ENCODE results near the gene NEK9.

The NEK9 gene

DNA sequence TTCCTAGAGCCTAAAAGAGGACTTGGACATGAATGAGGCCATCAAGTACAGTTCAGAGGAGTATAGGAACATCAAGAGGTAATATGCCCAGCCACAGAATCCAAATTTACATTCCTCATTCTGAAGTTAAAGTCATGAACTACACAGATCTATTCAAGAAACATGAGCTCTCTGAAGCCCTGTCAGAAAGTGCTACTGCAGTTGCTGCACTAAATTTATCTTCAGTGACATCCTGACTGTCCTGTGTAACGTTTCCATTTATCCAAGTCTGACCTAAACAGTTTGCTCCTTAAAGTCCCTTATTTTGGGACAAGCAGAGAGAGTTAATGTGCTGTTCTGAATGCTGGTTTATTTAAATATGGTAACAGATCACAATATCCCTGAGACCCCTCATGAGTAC lies 28.2 kb downstream of the NEK9 start:
- Histone ChIP-seq H3K4me2 (ENCODE audit: low read length) (no peak overlapping the region), H3K36me3 (ENCODE audit: control insufficient read depth in 1 of 2, insufficient read depth in 2 of 2, low read length in 2 of 2) (peaks cover 21 to 26% of the 10 kb centered on the region in 2 experiments), H2AK5ac (ENCODE audit: low read length) (no peak overlapping the region), H3K79me2 (ENCODE audit: control insufficient read depth, insufficient read depth, low read length, poor library complexity) (no peaks in the 10 kb centered on the region), H3K9me3 (ENCODE audit: insufficient read depth, low read depth, low read length) (no peaks in the 10 kb centered on the region), H3K27ac (ENCODE audit: low read depth, low read length) (no peak overlapping the region), H2BK120ac (ENCODE audit: insufficient read depth, low read length, poor library complexity) (no peak overlapping the region), H3K79me1 (ENCODE audit: low read length) (no peaks in the 10 kb centered on the region), H3K23ac (ENCODE audit: low read length) (no peak overlapping the region), H2BK12ac (ENCODE audit: low read length) (no peak overlapping the region), H3K14ac (ENCODE audit: low read length) (no peak overlapping the region), H3K27me3 (ENCODE audit: insufficient read depth, low read length) (no peaks in the 10 kb centered on the region), H4K91ac (ENCODE audit: low read depth, low read length) (no peak overlapping the region), H2AFZ (ENCODE audit: insufficient read depth, low read length, poor library complexity) (no peak overlapping the region), H3K9ac (ENCODE audit: low read length) (no peak overlapping the region), H4K8ac (ENCODE audit: low read depth, low read length) (no peak overlapping the region), H3K4me1 (ENCODE audit: control insufficient read depth in 1 of 2, insufficient read depth in 2 of 2, low read length in 2 of 2) (no peaks in the 10 kb centered on the region), H3K4me3 (ENCODE audit: low read depth, low read length) (no peak overlapping the region), H2BK5ac (ENCODE audit: low read depth, low read length, poor library complexity) (no peak overlapping the region), H4K12ac (ENCODE audit: low read depth, low read length) (no peak overlapping the region), H3K18ac (ENCODE audit: low read length) (no peak overlapping the region), H3K4ac (ENCODE audit: low read depth, low read length) (no peak overlapping the region)
- DNase-seq, result no peak
- no CpG with 5 or more reads among the region's 1 CpG for WGBS (ENCODE audit: extremely low coverage, insufficient coverage, insufficient read length)

DNA sequence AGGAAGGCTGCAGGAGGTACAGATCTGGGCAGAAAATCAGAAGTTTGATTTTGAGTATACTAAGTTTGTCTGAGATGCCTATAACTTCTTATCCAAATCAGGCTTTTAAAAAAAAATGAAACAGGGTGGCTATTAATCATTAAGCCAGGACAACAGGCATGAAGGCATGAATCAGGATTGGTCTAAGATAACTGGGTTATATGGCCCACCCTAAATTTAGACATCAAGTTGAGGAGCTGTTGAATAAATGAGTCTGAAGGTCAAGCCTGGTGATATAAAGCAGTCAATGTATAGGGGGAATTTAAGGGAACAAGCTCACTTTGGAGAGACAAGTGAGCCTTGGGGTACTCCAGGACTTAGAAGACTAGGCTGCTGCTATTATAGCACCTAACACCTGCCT lies 28.6 kb downstream of the NEK9 start:
- no peak overlapping the region for H3K27ac ChIP-seq (ENCODE audit: low read depth, low read length)
- no peaks in the 10 kb centered on the region for H3K27me3 ChIP-seq (ENCODE audit: insufficient read depth, low read length)
- no peak for DNase-seq
- H2BK5ac ChIP-seq (ENCODE audit: low read depth, low read length, poor library complexity), result no peak overlapping the region
- H3K36me3 ChIP-seq (ENCODE audit: control insufficient read depth in 1 of 2, insufficient read depth in 2 of 2, low read length in 2 of 2), result peaks cover 21 to 24% of the 10 kb centered on the region in 2 experiments
- no peak overlapping the region for H4K8ac ChIP-seq (ENCODE audit: low read depth, low read length)
- H3K23ac ChIP-seq (ENCODE audit: low read length), result no peak overlapping the region
- no peaks in the 10 kb centered on the region for H3K79me2 ChIP-seq (ENCODE audit: control insufficient read depth, insufficient read depth, low read length, poor library complexity)
- no peaks in the 10 kb centered on the region for H3K79me1 ChIP-seq (ENCODE audit: low read length)
- no peak overlapping the region for H3K4ac ChIP-seq (ENCODE audit: low read depth, low read length)
- no peak overlapping the region for H3K9ac ChIP-seq (ENCODE audit: low read length)
- H2AFZ ChIP-seq (ENCODE audit: insufficient read depth, low read length, poor library complexity), result no peak overlapping the region
- no peak overlapping the region for H3K4me2 ChIP-seq (ENCODE audit: low read length)
- H3K4me3 ChIP-seq (ENCODE audit: low read depth, low read length), result no peak overlapping the region
- H4K12ac ChIP-seq (ENCODE audit: low read depth, low read length), result no peak overlapping the region
- H3K9me3 ChIP-seq (ENCODE audit: insufficient read depth, low read depth, low read length), result no peaks in the 10 kb centered on the region
- H2BK12ac ChIP-seq (ENCODE audit: low read length), result no peak overlapping the region
- no peak overlapping the region for H3K14ac ChIP-seq (ENCODE audit: low read length)
- no peak overlapping the region for H4K91ac ChIP-seq (ENCODE audit: low read depth, low read length)
- H2BK120ac ChIP-seq (ENCODE audit: insufficient read depth, low read length, poor library complexity), result no peak overlapping the region
- no peak overlapping the region for H3K18ac ChIP-seq (ENCODE audit: low read length)
- H3K4me1 ChIP-seq (ENCODE audit: control insufficient read depth in 1 of 2, insufficient read depth in 2 of 2, low read length in 2 of 2), result no peaks in the 10 kb centered on the region
- no peak overlapping the region for H2AK5ac ChIP-seq (ENCODE audit: low read length)

DNA sequence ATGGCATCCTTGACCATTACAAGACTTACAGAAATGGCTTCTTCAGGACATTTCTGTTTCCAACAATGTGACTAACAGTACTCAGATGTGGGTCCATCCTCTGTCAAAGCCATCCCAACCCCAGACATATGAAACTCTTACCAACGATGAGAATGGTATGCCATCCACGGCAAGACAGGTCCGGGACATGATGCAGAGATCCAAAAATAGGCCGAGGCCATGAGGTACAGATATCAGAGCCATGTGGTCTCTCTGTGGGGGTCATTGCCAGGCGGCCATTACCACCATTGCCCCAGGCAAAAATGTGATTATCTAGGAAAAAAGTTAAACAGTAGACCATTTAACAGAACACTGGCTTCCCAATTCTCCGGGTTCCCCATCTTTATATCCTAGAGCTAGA lies 29.9 kb downstream of the NEK9 start:
- Histone ChIP-seq H3K4me1 (ENCODE audit: control insufficient read depth in 1 of 2, insufficient read depth in 2 of 2, low read length in 2 of 2) (no peaks in the 10 kb centered on the region), H4K8ac (ENCODE audit: low read depth, low read length) (no peak overlapping the region)

DNA sequence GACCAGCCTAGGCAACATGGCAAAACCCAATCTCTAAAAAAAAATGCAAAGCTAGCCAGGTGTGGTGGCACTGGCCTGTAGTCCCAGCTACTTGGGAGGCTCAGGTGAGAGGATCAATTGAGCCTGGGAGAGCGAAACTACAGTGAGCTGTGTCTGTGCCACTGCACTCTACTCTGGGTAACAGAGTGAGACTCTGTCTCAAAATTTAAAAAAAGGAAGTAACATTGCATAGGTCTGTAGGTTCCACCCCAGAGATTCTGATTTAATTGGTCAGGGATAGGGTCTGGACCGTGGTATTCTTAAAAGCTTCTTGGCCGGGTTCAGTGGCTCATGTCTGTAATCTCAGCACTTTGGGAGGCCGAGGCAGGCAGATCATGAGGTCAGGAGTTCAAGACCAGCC lies 31.2 kb downstream of the NEK9 start:
- Histone ChIP-seq H3K79me2 (ENCODE audit: control insufficient read depth, insufficient read depth, low read length, poor library complexity) (no peaks in the 10 kb centered on the region), H3K4ac (ENCODE audit: low read depth, low read length) (no peak overlapping the region), H3K27ac (ENCODE audit: low read depth, low read length) (no peak overlapping the region), H2AK5ac (ENCODE audit: low read length) (no peak overlapping the region), H4K12ac (ENCODE audit: low read depth, low read length) (no peak overlapping the region), H3K4me3 (ENCODE audit: low read depth, low read length) (no peak overlapping the region), H3K9me3 (ENCODE audit: insufficient read depth, low read depth, low read length) (no peaks in the 10 kb centered on the region), H3K27me3 (ENCODE audit: insufficient read depth, low read length) (no peaks in the 10 kb centered on the region), H4K91ac (ENCODE audit: low read depth, low read length) (no peak overlapping the region), H3K9ac (ENCODE audit: low read length) (no peak overlapping the region), H3K18ac (ENCODE audit: low read length) (no peak overlapping the region), H3K4me2 (ENCODE audit: low read length) (no peak overlapping the region), H3K79me1 (ENCODE audit: low read length) (no peaks in the 10 kb centered on the region), H4K8ac (ENCODE audit: low read depth, low read length) (no peak overlapping the region), H2BK5ac (ENCODE audit: low read depth, low read length, poor library complexity) (no peak overlapping the region), H3K23ac (ENCODE audit: low read length) (no peak overlapping the region), H3K36me3 (ENCODE audit: control insufficient read depth in 1 of 2, insufficient read depth in 2 of 2, low read length in 2 of 2) (peaks cover 18 to 23% of the 10 kb centered on the region in 2 experiments), H3K4me1 (ENCODE audit: control insufficient read depth in 1 of 2, insufficient read depth in 2 of 2, low read length in 2 of 2) (no peaks in the 10 kb centered on the region), H2BK12ac (ENCODE audit: low read length) (no peak overlapping the region), H2BK120ac (ENCODE audit: insufficient read depth, low read length, poor library complexity) (no peak overlapping the region), H3K14ac (ENCODE audit: low read length) (no peak overlapping the region), H2AFZ (ENCODE audit: insufficient read depth, low read length, poor library complexity) (no peak overlapping the region)
- no CpG with 5 or more reads among the region's 4 CpGs for WGBS (ENCODE audit: extremely low coverage, insufficient coverage, insufficient read length)
- no peak for DNase-seq

More for the DNA sequence above, 29.9 kb downstream of the NEK9 start:
- H3K4me2 ChIP-seq (ENCODE audit: low read length), result no peak overlapping the region
- no peak overlapping the region for H2BK12ac ChIP-seq (ENCODE audit: low read length)
- no peaks in the 10 kb centered on the region for H3K9me3 ChIP-seq (ENCODE audit: insufficient read depth, low read depth, low read length)
- no peak for DNase-seq
- H3K4me3 ChIP-seq (ENCODE audit: low read depth, low read length), result no peak overlapping the region
- H2AK5ac ChIP-seq (ENCODE audit: low read length), result no peak overlapping the region
- H4K91ac ChIP-seq (ENCODE audit: low read depth, low read length), result no peak overlapping the region
- no peaks in the 10 kb centered on the region for H3K79me2 ChIP-seq (ENCODE audit: control insufficient read depth, insufficient read depth, low read length, poor library complexity)
- no peak overlapping the region for H3K18ac ChIP-seq (ENCODE audit: low read length)
- H3K14ac ChIP-seq (ENCODE audit: low read length), result no peak overlapping the region
- no peaks in the 10 kb centered on the region for H3K79me1 ChIP-seq (ENCODE audit: low read length)
- no peak overlapping the region for H2AFZ ChIP-seq (ENCODE audit: insufficient read depth, low read length, poor library complexity)
- H3K36me3 ChIP-seq (ENCODE audit: control insufficient read depth in 1 of 2, insufficient read depth in 2 of 2, low read length in 2 of 2), result peaks cover 21 to 24% of the 10 kb centered on the region in 2 experiments
- H2BK120ac ChIP-seq (ENCODE audit: insufficient read depth, low read length, poor library complexity), result no peak overlapping the region
- WGBS (ENCODE audit: extremely low coverage, insufficient coverage, insufficient read length), result no CpG with 5 or more reads among the region's 6 CpGs
- no peak overlapping the region for H3K23ac ChIP-seq (ENCODE audit: low read length)
- no peak overlapping the region for H3K4ac ChIP-seq (ENCODE audit: low read depth, low read length)
- H3K27me3 ChIP-seq (ENCODE audit: insufficient read depth, low read length), result no peaks in the 10 kb centered on the region
- no peak overlapping the region for H4K12ac ChIP-seq (ENCODE audit: low read depth, low read length)
- H3K27ac ChIP-seq (ENCODE audit: low read depth, low read length), result no peak overlapping the region
- no peak overlapping the region for H3K9ac ChIP-seq (ENCODE audit: low read length)
- no peak overlapping the region for H2BK5ac ChIP-seq (ENCODE audit: low read depth, low read length, poor library complexity)

Data from trophoblast cell (in vitro differentiated cells and primary cell).